HG03196 (cell line): Measurements from ENCODE around the gene STAT4.
"Not testable (repeated sequence)": the region's sequence is repeated elsewhere in the genome, so short reads cannot be mapped to it uniquely, and the experiment has no call there.

Experiments
- ATAC-seq: cut with Tn5 transposase; IDR thresholded peaks from one replicate; pipeline ENCODE4 v1.9.1; 2021; ENCODE audit not compliant: unreplicated experiment

The STAT4 gene

DNA sequence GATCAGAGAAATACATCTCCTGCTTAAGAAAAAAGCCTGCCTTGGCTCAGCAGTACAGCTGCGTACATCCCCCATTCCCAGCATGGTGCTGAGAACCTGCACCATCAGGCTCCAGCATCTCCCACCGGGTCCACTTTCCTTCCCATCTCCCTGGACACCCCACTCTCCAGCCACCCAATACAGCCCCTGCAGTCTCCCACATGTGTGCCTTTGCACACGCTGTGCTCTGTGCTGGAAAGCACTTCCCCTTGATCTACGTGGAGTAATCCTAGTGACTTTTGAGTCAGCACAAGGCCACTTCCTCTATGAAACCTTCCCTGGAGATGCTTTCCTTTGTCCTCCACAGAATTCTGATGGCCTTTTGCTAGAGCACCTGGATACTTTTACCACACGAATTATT is 153.8 kb downstream of the STAT4 start:
- ATAC-seq = no peak

DNA sequence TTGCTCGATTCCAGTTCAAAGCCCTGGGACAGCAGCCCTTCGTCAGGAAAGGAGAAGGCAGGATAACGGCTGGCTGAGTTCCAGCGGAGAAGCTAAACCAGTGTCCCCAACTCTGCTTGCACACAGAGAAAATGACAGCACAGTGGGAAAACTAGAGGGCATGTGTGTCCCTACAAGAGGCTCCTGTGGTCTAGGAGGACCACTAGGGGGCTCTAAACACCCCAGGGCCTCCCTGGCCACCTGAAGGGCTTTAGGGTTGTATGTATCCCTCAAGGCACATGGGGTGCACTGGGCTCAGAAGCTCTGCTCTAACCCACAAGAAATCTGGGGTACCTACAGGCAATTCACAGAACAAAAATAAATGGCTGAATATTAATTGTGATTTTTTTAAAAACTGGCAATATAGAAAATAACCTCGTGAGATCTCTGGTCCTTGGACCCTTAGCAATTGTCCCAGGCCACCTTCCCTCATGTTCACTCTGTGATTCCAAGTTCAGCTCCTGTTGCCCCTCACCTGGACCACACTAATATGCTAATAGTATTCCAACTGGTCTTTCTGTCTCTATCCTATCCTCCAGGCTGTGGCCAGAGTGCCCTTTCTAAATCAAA is 154.4 kb downstream of the STAT4 start:
- ATAC-seq = no peak

DNA sequence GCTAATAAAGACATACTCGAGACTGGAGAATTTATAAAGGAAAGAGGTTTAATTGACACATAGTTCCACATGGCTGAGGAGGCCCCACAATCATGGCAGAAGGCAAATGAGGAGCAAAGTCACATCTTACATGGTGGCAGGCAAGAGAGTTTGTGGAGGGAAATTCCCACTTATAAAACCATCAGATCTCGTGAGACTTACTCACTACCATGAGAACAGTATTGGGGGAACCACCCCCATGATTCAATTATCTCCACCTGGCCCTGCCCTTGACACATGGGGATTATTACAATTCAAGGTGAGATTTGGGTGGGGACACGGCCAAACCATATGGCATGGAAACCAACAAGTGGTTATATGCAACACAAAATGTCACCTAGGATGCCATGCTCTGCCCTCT is 155.5 kb downstream of the STAT4 start:
- ATAC-seq = not testable (repeated sequence)

DNA sequence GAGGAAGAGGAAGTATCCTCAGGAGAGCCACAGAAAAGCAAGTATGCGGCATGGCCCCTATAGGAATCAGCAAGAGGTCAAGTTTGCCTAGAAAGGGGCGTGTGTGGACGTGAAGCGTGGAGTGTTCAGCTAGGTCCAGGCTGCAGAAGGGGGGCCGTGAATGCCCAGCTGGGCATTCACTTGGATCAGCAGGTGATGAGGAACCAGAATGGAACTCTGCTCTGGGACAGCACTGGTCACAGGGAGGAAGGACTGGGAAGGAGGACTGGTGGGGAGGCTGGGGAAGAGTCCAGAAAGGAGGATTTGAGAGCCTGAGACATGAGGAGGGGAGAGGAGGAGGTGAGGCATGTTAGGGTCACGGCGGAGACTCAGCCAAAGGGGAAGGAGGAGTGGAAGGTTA is 156.6 kb downstream of the STAT4 start:
- ATAC-seq = no peak

DNA sequence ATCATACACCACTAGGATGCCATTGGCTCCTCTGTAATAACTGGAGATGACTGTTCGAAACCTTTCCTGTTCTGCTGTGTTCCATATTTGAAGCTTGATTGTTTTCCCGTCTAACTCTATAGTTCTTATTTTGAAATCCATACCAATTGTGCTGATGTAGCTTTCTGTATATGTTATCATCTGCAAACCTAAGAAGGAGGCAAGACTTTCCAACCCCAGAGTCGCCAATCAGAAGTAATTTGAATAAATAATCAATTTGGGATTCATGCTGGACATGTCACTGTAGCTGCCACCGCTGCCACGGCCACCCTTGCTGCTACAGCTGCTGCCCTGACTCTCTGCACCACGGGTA is 157.5 kb downstream of the STAT4 start:
- no peak for ATAC-seq

DNA sequence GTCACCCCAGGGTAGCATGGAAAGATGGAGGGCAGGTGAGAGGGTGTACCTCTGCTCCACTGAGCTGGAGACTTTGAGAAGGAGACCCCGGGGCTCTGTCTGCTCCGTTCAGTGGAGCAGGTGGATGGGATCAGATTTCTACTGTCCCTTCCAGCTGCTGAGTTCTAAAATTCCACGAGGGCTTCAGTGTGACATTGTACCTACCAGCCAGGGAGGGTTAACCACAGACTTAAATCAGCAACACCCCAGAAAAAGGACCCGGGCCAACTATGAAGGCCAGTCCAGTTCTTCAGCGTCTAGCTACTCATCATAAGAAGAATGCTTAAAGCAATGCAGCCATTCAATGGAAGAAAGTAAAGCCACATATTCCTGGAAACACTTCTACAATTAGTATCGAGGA is 160.7 kb downstream of the STAT4 start:
- ATAC-seq = no peak

DNA sequence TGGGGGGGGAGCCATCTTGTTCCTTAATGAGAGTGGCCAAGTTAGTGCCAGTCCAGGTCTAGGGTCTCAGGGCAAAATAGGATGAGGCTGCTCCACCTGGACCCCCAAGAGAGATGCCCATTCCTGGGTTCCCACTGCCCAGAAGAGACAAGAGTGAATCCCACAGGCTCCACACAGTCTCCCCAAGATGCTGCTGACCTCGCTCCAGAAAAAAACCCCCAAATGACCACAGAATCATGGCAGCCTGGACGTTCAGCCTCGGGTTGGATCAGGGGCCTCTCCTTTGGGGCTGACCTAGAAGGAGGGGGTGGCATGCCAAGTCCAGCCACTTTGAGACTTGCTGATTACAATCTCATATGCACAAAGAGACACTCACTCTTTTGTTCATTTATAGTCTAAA is 161.9 kb downstream of the STAT4 start:
- ATAC-seq = no peak

DNA sequence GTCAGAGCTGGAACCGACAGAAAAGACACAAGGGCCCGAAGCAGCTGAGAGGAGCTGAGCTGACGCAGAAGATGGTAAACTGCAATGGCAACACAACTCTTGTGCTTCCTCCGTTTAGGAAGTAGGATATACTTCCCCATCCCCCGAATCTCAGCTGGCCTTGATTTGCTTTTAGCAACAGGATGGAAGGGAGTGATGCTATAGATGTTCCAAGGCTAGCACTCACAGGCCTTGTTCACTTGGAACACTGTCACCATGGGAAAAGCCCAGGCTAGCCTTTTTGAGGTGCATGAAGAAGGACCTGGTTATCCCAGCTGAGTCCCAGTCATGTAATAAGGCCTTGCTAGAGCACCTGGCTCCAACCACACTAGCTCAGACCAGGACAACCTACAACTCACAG is 162.9 kb downstream of the STAT4 start:
- no peak for ATAC-seq

DNA sequence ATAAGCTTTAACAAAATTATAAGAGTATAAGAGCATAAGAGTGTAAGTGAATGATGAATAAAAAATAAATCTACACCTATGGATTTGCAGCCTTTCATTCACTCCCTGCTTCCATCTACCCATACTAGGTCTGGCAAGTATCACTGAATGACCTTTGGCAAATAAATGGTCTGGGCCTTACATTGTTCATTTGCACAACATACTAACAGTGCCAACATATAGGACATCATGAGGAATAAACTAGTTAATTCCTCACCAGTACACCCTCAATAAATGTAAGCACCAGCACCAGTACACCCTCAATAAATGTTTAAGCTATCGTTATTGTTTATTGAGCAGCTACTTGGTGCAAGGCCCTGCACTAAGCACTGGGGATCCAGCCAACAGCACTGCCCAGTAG is 163.7 kb downstream of the STAT4 start:
- ATAC-seq = no peak

DNA sequence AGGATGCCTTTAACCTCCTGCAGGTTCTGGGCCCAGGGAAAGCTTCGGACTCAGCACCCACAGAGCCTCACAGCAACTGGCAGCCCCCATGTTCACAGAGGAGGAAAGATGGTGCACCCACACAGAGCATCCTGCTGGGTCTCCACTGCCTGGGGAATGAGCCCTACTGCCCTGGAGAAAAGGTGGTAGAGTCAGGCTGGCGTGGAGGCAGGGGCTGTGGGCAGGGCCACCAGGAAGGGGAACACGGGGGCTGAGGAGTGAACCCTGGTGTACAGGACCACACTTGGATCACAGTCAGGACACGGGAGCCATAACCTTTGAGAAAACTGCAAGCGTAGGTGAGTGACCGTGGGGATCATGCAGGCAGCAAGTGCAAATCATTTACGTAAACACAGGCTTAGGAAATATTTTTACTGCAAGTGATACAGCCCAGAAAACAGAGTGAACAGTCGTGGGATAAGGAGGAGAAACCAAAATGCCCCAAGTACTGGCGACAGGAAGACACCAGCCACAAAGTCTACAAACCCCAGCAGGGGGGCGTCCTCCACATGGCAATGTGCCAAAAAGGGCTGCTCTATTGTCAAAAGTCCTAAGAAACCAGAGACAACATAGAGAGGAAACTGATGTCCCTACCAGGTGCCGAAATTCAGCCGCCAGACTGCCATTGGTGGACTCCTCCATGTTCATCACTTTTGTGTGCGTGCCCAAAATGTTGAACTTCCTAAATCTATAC is 164.4 kb downstream of the STAT4 start:
- ATAC-seq = no peak

DNA sequence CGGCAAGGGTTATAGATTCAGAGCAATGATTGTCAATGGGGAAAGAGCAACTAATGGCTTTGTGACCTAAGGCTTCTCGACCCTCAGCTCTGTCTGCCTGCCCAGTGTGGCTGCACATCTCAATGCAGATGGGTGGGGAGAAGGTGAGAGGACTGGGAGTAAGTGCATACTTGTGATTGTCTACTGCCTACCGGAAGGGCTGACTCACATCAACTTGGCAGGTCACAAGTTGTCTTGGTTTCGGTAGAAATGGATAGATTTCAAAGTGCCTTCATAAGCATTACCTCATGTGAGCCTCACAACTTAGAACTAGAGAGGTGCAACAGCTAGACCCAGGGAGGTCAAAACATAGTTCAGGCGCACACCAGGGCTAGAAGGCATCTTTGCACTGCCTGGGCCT is 166.2 kb downstream of the STAT4 start:
- ATAC-seq = no peak

DNA sequence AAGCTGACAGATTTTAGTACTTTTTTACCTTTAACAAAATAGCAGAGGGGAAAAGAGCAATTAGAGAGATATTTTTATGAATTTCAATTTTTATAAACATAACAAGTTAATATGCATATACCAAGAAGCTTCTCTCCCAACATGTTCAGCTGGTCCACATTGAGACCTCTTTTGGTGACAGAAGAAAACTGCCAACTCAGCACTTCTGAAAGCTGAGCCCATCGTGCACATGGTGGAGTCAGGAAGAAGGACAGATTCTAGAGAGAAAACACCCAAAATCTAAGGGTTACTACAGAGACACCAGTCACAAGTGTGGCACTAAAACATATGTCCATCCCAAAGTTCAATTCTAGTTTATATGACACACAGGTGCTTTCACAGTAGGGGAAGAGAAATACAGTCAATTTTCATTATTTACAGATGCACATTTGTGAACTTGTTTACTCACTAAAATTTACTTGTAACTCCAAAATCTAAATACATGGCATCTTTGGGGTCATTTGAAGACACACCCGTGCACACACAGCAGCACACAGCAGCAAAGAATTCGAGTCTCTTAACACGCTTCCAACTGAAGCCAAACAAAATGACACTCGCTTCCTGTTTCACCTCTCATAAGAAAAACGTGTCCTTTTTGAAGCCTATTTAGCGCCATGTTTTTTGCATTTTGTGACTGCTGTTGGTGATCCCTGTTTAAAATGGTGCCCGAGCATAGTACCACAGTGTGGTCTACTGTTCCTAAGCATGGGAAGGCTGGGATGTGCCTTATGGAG is 168.3 kb downstream of the STAT4 start:
- no peak for ATAC-seq

DNA sequence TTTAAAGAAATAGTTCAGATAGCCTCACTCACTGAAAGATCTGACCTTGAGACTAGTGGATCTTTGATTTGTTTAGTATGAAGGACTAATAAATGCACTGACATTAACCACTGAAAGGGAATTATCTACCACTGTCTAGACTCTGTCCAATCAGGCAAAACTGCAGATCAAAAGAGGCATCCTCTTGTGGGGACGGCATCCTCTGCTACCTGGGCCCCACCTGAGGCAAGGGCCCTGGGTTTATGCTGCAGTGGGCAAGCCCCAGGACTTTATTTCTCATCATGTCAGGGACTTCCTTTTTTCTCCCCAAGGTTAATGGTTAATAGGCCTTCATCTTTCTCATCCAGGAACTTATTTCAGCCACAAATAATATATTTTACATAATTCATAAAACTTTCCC is 169.1 kb downstream of the STAT4 start:
- no peak for ATAC-seq

DNA sequence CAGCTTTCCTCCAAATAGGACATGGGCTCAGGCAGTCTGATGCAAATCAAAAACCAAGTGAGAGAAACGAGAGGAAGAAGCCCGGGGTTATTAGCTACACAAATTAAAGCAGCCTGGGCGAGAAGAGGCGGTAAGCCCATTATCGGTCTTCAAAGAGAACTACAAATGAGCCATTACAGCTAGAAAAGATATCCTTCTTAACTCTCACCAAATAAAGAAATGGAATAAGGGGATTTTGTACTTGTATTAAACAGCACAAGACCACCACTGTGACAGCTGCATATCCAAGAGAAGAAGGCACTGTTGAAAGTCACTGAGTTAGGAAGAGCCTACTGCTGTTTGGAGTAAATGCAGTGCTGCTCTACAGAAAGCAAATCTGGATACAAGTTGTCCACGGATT is 169.5 kb downstream of the STAT4 start:
- ATAC-seq = no peak

DNA sequence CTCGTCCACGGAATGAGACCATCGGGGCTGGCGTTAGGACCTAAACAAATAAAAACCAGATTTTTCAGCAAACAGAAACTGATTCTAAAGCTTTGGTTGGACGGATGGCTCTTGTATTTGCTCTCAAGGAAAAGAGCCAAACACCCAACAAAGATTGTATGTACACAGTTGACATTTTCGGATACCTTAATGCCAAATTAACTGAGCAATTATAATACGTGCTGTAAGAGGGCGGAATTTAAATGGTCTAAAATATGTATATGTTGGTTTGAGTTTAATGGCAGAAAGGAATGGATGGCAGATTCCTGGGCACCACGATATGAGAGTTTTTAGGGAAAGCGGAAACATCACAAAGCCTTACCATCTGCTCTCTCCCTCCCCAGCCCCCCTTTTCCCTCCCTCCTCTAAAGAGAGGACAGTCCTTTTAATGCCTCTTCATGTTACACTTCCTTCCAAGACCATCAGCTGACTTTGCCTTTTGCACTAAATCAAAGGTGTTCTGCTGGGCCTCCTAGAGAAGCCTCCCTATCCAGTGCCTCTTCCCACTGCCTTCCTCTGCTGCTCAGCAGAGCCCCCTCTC is 170.1 kb downstream of the STAT4 start:
- ATAC-seq = no peak

DNA sequence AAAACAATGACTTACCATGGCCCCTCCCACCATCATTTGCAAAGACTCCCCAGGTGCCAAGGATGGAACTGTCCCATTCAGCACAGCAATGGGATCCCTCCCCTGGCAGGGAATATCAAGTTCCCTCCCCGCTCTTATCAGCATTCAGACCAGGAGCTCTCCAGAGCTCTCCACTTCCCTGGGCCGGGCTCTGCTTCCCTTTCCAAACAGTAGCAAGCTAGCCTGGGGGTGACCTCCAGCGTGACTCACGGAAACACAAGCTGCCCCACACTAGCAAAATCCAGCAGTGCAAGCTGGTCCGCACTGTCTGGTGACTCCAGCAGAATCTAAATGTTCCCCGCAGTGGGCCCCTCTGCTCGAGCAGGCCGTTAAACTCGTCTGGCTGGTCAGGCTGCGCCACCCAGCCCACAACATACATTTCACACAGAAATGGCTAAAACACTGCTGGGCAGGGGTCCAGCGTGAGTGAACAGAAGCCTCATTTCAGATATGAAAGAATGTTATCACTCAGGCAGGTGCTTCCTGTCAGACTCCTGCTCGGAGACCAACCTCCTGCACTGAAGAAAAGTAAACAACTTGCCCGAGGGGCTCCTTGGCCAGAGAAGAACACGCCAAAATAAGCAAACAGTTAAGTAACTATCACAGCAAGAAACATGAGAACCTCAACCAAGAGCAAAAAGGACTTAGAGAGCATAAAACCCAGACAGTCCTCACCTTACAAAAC is 170.7 kb downstream of the STAT4 start:
- ATAC-seq = no peak
